GM19463 (cell line): ENCODE measurements around the gene ATP13A4.
A peak's percentile ranks its signal among the peaks of the same experiment; 100 is the strongest.

Experiments
- ATAC-seq: cut with Tn5 transposase; IDR thresholded peaks from one replicate; pipeline ENCODE4 v1.9.1; 2021; ENCODE audit warnings: mild to moderate bottlenecking, moderate library complexity; ENCODE audit not compliant: unreplicated experiment

The ATP13A4 gene

DNA sequence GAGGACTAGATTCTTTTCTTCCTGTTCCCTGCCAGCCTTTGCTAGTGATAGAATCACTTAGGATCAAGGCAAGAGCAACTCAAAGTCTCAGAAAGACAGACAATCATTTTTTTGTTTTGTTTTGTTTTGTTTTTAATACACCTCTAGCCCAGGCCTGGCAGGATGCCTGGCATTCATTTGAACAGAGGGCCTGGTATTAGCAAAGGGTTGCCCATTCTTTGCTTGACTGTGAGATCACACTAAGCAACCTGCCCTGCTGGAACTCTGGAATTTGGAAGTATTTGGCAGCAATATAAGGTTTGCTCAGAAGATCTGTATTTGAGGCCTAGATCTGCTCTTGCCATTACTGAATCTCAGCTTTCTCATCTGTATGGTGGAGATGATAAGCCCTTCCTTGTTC, 154.4 kb downstream of the ATP13A4 start:
- no peak for ATAC-seq

GRCh38 chr3:193396451-193397244, 158.0 kb downstream of the ATP13A4 start:
- ATAC-seq: no peak

DNA sequence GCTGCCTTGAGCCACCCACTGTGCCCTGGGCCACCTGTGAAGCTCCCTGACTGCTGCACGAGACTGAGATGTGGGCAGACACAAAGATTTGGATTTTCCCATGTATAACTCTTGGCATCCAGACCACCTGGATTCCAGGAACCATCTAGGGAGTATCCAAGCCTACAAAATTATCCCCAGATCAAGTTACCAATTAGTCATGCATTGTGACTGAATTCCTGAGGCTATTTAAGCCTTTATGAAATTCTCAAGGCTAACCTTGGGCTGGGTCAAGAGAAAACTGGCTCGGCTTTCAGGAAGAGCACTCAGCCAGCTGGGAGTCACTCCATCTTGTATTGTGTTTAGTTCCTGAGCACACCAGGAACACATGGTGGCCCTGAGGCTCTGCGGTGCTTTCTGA, 162.8 kb downstream of the ATP13A4 start:
- ATAC-seq: no peak

DNA sequence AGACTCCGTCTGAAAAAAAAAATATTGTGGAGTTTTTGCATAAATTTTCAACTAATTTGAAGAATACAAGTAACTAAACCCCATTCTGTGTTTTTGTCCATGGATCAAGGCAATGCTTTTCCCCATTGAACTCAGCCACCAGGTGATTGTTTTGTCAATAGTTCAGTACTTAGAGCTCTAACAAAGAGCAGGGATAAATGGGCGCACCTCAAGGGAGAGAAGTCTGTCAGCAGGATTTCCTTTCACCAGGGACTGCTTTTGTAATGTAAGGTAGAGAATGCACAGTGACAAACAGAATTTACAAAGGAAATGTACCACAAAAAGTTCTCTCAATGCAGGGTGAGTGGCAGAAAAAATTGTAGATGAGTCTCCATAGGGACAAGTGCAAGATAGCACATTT, 165.4 kb downstream of the ATP13A4 start:
- no peak for ATAC-seq

GRCh38 chr3:193388361-193388760, 166.3 kb downstream of the ATP13A4 start:
- no peak for ATAC-seq

DNA sequence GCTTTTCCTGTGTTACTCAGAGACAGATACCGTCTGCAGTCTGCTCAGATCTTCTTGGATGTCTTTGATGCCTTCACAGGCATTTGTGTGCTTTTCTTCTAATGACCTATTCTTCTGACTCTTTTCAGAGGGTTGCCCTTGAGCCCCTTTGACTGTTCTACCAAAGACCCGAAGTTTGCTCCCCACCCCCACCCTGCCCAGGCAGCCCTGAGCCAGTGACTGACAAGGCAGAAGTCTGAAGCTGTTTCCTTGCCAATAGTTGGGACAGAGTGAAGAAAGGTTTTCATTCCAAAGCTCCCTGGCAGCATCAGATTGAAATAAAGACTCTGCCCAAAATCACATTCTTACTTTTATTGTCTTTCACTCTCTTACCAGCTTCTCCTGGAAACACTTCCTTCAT, 167.1 kb downstream of the ATP13A4 start:
- no peak for ATAC-seq

DNA sequence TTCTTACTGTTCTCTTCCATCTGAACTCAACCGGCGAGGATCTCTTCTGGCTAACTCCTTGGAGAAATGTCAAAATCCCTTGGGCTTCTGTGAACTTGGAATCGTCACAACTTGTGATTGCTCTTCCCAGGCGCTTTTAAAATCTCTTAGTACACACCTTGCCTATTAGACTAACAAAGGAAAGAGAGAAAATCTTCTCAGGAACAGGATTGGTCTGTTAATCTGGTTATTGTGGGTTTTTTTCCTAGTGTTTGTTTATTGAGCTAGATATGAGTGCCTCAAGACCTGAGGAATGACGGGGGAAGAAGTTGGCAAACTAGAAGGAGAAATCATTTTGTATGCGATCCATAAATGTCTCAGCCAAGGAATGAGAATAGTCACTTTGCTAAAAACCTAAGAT, 176.0 kb downstream of the ATP13A4 start, which contains the start of gene ATP13A5:
Gene ATP13A5 (minus strand): TSS at position 48 of the 400 bp plus-strand sequence. CDS start 28 bp downstream, at position 20.
- ATAC-seq: no peak

GRCh38 chr3:193377591-193377990, 177.1 kb downstream of the ATP13A4 start:
- ATAC-seq: no peak

GRCh38 chr3:193375614-193376013, 179.1 kb downstream of the ATP13A4 start:
- no peak for ATAC-seq

- ATAC-seq: peak; percentile 51
These were observed 181.9 kb downstream of the ATP13A4 start for GRCh38 chr3:193372783-193373182.

DNA sequence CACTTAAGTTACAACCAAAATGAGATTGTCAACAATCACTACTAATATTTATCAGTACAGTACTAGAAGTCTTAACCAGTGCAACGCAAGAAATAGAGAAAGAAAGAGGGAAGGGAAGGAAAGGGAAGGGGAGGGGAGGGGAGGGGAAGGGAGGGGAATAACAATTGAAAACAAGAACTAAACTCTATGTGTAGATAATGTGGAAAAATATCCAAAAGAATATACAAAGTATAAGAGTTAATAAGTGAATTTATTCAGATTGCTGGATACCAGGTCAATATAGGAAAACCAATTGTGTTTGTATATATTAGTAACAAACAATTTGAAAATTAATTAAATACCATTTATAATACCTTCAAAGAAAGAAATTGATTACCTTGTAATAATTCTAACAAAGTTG, 186.8 kb downstream of the ATP13A4 start:
- ATAC-seq: no peak

DNA sequence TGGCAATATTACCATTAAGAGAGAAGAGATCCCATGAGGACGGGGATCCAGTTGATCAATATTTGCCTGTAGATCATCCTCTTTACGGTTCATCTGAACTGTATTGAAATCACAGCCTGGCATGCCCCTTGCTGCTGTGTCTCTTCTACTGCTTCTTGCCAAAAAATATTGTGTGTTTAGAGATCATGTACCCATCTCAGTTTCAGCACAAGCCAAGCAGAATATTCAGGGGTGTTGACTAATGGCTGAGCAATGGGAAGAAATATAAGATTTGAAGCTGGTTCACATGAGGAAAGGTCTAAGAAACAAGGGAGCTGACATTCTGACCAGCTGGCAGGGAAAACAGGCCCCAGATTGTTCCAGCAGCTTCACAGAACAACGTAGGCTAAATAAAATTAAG, 197.4 kb downstream of the ATP13A4 start:
- ATAC-seq: no peak

DNA sequence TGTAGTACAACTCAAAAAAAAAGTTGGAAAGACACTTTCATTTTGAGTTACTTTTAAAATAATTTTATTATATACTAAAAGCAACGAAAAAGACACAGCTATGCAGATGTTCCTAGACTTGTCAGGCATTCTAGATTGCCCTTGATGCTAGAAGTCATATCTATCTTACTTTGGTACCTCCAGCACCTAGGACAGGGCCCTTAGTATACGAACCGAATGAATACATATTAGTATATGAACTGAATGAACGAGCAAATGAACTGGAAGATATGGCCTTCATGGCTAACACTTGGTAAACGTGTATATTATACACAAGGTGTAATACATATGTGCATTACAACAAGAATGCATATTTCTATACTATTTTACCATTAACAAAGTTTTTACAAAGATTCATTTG, 200.3 kb downstream of the ATP13A4 start:
- no peak for ATAC-seq
